ENCODE results near the gene GPR146.
"Not testable (repeated sequence)": the region's sequence is repeated elsewhere in the genome, so short reads cannot be mapped to it uniquely, and the experiment has no call there.

Gene GPR146

DNA sequence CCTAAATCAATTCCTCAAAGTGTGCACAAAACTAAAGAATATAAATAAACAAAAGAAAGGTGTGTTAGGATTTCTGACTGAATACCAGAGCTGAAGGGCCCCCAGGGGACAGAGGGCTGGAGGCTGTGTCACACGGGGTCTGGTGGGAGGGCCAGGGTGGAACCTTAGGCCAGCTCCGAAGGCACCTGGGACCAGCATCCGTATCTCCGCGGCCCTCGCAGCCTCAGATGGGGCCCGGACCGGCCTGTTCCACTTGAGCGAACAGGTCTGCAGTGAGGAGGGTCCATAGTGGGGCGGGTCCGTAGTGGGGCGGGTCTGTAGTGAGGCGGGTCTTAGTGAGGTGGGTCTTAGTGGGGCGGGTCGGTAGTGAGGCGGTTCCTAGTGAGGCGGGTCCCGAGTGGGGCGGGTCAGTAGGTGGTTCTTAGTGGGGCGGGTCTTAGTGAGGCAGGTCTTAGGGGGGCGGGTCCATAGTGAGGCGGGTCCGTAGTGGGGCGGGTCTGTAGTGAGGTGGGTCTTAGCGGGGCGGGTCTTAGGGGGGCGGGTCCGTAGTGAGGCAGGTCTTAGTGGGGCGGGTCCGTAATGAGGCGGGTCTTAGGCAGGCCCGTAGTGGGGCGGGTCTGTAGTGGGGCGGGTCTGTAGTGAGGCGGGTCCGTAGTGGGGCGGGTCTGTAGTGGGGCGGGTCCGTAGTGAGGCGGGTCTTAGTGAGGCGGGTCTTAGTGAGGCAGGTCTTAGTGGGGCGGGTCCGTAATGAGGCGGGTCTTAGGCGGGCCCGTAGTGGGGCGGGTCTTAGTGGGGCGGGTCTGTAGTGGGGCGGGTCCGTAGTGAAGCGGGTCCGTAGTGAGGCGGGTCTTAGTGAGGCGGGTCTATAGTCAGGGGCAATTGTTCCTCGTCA lies 15.1 kb downstream of the GPR146 start:
- peak in 1 of 3 donors; percentile 34 for DNase-seq

GRCh38 chr7:1060315-1061072 lies 16.1 kb downstream of the GPR146 start:
- peak; percentile 50 to 68 (median 59) for DNase-seq

DNA sequence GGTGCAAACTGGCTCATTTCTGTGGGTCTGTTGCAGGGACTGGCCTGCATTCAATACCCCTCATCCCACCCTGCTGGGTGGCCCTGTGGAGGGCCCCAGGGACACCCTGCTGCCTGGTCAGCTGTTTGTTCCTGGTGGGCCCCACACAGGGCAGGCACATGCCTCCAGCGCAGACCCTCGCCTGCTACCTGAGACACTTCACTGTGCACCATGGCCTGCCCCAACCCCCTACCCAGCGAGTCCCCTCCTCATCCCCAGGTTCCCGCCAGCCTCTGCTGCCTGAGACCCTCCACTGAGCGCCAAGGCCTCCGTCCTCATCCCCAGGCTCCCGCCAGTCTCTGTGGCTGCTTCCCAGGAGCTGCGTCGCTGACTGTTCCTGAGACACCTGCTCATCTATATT lies 16.8 kb downstream of the GPR146 start:
- DNase-seq = no peak

DNA sequence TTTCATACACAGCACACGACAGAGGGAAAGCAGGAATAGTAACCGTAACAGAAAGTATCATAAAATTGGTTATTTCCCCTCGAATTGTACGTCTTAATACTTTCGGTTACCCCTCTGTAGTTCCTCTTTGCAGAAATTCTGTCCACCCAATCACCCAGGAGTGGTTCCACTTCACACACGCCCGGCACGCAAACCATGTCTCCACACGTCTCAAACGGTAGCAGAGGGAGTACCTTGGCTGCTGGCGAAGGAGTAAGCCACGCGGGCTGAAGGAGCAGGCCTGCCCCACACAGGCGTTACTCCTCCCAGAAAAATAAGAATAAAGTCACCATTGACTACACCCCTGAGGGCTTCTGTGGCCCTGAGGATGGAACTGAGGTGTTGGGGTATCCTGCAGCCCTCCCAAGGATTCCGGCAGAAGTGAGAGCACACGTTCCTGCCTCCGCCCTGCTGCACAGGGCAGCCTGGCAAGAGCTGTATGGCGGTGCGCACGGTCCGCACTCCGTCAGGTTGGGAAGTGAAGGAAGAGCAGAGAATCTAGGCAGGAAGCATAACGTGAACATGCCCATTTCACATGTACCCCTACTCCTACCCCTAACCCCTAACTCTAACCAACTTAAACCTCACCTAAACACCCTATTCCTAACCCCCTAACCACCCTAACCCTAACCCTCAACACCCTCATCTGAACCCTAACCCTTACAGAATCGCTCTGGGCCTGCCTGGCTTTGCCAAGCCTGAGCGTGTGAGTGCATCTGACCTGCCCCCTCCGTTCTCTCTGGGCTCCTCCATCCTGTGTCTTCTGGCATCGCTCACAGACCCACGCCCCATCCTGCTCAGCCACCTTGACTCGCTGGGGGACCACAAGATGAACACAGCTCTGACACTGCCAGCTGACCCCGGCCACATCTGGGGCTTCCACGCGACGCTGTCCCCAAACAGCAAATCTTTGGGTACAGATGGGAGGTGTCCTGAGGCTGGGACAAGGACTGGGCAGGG lies 18.2 kb downstream of the GPR146 start:
- peak; percentile 73 to 86 (median 79) for DNase-seq

- DNase-seq = no peak
Observed at GRCh38 chr7:1063361-1063760, 19.0 kb downstream of the GPR146 start.

DNA sequence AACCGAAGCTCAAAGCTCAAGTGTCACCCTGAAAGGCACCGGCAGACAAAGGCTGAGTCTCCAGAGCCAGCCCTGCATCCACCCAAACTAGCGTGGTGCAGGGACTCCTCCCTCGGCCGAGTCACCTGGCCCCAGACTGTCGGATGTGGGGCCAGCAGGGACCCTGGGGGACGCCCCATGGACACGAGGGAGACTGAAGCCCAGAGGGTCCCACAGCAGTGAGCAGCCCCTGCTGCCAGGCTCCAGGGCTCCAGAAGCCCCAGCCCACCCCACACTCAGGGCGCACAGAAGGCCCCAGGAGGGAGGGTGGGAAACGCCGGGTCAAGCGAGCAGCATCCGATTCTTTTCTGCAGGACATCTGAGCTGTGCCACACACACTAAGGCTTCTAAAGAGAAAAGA lies 20.2 kb downstream of the GPR146 start:
- no peak for DNase-seq

DNA sequence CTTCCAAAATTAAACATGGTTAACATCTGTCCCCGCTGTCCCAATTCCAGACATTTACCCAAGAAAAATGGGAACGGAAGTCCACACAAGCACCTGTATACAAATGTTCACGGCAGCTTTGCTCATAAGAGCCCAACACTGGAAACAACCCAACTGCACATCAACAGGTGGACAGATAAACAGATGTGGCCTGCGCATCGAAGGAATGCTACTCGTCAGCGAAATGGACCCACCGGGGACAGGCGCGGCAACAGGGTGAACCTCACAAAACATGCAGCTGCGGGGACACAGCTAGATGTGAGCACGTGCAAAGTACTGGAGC lies 20.9 kb downstream of the GPR146 start:
- no peak for DNase-seq

DNA sequence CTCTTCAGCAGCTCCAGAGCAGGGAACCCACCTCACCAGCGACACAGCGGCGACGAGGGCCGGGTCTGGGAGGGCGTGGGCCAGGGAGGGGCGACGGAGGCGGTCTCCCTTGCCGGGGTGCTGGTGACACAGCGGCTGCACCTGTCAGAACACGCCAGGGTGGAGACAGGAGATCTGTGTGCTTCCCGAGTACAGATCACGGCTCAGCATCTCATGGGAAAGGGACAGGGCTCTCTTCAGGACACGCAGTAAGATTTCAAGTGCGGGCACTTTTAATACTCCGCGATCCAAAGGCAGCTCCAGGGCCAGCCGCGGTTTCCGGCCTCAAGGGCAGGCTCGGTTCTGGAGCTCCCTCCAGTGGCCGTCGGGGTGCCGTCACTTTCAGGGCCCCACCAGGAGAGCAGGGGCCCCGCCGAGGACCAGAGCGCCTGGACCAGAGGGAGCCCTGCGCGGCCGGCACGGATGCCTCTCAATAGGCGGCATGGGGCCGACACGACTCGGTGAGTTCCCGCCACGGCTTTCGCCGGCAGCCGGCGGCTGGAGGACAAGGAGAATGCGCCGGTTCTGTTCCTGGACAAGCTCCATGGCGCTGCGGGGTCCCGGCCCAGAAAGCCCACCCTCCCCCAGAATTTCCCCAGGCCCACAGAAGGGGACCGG lies 21.4 kb downstream of the GPR146 start:
- DNase-seq = peak; percentile 84 to 94 (median 91)

DNA sequence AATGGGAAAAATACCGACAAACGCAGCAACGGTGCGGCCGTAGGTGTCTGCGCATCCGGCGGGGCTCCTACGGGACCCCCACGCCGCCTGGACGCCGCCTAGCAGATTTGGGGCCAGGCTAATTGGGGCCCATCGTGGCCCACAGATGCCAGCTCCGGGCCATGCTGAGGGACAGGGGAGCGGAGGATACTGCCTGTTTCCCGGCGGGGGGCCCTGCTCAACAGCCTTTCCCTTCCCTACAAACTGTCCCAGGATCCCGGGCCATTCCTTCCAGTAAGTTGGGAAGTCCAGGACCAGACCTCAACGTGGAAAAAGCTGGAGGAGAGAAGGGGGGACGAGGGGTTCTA lies 21.9 kb downstream of the GPR146 start:
- DNase-seq = no peak

GRCh38 chr7:1068013-1068412 lies 23.7 kb downstream of the GPR146 start:
- no peak for DNase-seq

- no peak for DNase-seq
Observed at GRCh38 chr7:1068619-1069018, 24.3 kb downstream of the GPR146 start.

- DNase-seq = no peak
Observed at GRCh38 chr7:1070544-1071011, 26.2 kb downstream of the GPR146 start.

DNA sequence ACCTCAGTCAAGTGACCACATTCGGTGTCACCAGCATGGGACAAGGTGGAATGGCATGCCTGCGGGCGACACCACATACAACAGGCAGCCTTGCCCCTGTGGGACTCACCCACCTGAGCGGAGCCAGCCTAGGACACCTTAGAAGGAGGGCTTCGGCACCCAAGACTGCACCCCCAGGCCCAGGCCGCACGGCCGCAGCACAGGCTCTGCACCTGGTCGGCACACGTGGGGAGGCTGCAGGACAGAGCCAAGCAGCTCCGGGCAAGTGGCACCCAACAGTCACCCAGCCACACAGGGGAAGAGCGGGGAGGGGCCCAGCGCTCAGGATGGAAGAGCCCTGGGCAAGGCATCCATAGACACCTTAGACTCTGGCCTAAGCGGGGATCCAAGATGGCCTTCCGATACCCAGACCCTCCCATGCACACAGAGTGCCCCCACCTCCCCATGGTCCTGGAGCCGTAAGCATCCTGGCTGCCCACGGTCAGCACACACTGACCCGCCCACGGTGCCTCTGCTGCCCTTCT lies 27.4 kb downstream of the GPR146 start:
- no peak for DNase-seq

- DNase-seq = no peak
Observed at GRCh38 chr7:1073142-1073977, 29.0 kb downstream of the GPR146 start.

DNA sequence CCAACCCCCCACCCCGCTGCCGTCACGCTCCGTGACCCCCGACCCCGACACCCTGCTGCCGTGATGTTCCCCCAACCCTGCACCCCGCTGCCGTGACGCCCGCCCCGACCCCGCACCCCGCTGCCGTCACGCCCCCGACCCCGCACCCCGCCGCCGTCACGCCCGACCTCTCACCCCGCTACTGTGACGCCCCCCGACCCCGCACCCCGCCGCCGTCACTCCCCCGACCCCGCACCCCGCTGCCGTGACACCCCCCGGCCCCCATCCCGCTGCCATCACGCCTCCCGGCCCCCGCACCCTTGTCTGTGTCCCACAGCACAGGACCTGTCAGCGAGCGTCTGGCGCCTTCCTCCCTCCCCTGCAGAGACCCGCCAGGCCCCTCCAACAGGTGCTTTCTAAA lies 29.7 kb downstream of the GPR146 start:
- not testable (repeated sequence) for DNase-seq

DNA sequence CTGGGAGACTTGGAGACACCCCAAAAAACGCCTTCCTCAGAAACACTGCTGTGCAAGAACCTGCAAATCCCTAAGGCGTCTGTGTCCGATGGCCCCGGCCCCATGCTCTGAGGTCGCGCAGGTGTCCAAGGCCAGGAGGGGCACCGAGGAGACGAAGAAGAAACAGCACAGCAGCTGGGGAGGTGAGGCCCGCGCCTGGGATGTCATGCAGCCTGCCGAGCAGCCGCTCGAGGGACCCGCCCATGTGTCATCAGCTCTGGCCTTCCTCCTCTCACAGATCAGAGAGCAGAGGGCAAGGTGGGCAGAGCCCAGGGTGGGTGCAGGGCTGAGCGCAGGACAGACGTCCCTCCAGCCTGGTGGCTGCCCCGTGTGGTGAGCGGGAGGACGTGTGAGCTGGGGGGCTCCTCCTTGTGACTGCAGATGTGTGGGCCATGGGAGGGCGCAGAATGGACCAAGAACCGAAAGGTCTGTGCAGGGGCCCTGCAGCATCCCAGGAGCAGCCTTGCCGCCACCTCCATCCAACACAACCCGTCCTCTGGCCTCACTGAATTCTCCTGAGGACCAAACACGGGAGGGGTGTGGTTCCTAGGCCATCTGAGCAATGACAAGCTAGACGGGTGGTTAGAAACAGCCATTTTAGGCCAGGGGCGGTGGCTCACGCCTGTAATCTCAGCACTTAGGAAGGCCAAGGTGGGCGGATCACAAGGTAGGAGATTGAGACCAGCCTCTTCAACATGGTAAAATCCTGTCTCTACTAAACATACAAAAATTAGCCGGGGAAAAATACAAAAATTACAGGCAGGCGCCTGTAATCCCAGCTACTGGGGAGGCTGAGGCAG lies 30.5 kb downstream of the GPR146 start:
- no peak for DNase-seq

- DNase-seq = no peak
Observed at GRCh38 chr7:1076184-1077072, 32.1 kb downstream of the GPR146 start.

GRCh38 chr7:1078519-1078918 lies 34.2 kb downstream of the GPR146 start:
- no peak for DNase-seq

GRCh38 chr7:1078985-1079384 lies 34.6 kb downstream of the GPR146 start:
- DNase-seq = no peak
